Right ventricle myocardium superior (tissue), 1 donor: ENCODE results near the gene OR10Z1. TPM values are rescaled to one million over a fixed set of nuclear protein-coding genes. Genes with fewer than 3 reads are reported as not detected.

Experiments used
- ATAC-seq: fragments of 200-7000 bp; cut with Tn5 transposase; one replicate; pipeline ENCODE4 v1.9.1; 2020; ENCODE audit warnings: mild to moderate bottlenecking; ENCODE audit not compliant: poor library complexity
- DNase-seq: peaks from one replicate; pipeline ENCODE4 v3.0.0-alpha.2; 2020
- intact Hi-C: fragments of 100-400 bp; cut with DNase I; formaldehyde crosslinking; loops from one replicate; pipeline ENCODE4 v1.11.2; 2022
- long read RNA-seq: library from polyadenylated mRNA; unstranded; transcript quantifications from one replicate; pipeline ENCODE4 v2.0.0, GENCODE V29; 2021
- total RNA-seq: library from RNA; stranded (reverse); fragmentation: NEBNext Ultra II Directional; extraction: Animal tissue kit (Norgen Biotek cat#: 25700); gene quantifications from one replicate; pipeline ENCODE4 v1.2.1, GENCODE V29; 2021
- donor health status: DM: no; HTN: yes; CAD: no; lungs with severe emphysema.

Gene OR10Z1, protein sequence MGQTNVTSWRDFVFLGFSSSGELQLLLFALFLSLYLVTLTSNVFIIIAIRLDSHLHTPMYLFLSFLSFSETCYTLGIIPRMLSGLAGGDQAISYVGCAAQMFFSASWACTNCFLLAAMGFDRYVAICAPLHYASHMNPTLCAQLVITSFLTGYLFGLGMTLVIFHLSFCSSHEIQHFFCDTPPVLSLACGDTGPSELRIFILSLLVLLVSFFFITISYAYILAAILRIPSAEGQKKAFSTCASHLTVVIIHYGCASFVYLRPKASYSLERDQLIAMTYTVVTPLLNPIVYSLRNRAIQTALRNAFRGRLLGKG
- total RNA-seq = not detected
- long read RNA-seq = 0 reads

DNA sequence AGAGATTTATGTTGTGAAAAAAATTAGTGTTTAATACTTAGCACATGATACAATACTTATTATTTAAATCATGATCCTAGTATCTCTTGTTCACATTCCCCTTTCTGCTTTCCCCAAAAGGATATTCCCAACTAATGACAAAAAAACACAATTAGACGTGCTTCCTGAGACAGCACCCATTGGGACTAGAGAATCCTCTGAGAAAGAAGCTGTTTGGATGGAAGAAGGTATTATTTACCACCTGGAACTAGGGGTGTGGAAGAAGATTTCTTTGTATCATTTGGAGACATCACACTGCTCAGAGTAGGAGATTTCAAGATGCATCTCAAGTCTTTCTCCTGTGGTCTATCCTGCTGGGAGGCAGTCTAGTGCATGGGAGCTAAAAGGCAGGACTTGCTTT lies at the start of gene OR10Z1:
Gene OR10Z1 (plus strand): TSS at position 301 of the 400 bp plus-strand sequence. CDS start 1,171 bp downstream, outside the sequence.
- intact Hi-C loops = no loop called here
- DNase-seq (no peak), ATAC-seq (no peak)

DNA sequence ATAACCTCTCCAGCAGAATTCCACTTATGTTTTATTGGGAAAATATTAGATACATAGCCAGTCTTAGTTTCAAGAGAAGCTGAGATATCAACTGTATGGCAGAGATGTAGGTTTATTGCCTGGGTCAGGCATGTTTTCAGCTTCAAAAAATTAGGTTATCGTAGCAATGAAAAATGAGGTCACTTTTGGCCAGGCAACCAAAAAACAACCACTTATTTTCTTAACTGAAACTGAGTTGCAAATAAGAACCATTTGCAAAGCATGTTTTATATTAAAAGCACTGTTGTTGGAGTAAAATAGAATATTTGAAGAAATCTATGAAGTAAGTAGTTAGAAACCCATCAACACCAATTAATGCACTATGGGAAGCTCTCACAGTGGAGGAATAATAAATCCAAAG lies 45.4 kb upstream of the OR10Z1 start:
- DNase-seq (no peak), ATAC-seq (no peak)
- intact Hi-C loops = no loop called here

DNA sequence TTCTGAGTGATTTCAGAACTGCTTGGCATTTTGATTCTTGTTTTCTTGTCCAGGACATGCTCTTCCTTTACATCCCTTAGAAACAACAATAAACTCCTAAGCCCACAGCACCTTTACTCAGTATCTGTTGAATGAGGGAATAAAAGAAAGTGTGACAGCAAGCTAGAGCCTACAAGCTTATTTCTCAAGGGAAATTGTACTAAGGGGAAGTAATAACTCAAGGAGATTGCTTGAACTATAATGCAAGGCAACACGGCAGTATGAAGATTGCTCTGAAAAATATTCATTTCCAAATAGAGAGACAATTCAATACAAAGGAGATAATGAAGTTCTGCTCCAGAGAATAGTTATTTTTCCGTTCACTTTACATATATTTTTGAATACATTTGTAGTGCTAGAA lies 41.2 kb upstream of the OR10Z1 start:
- DNase-seq (no peak), ATAC-seq (no peak)
- intact Hi-C loops = no loop called here

DNA sequence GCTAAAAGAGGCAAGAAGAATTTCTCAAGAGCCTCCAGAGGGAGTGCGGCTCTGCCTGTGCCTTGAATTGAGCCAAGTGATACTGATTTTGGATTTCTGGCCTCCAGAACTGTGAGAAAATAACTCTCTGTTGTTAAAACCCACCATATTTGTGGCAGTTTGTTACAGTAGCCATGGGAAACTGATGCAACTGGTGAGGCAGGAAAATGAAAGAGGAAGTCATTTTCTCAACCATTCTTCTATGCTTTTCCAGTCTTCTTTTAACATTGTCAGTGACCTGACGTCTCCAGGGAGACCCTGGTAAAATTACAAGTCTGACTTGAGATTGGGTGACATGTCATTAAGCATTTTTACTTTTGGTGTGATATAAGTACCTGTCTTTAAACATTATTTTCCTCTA lies 40.5 kb upstream of the OR10Z1 start:
- DNase-seq (no peak), ATAC-seq (no peak)
- intact Hi-C loops = no loop called here

DNA sequence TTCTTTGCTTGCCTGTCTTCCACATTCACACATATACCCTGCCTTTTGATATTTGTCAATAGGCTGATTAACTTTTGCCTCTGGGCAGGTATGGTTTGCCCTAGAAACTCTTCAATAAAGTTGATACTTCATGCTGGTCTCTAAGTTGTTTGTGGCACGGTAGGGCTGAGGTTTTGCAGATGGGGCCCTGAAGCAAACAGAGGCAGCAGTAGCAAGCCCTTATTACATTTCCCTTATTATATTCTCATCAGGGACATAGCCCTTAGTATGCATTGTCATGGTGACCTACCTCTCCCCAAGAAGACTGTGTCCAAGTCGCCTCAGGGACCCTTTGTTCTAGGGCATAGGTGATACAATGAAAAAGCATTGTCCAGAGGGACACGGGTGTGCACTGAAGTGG lies 34.6 kb upstream of the OR10Z1 start, which contains the start of gene OR6P1:
Gene OR6P1 (minus strand): TSS at position 101 of the 400 bp plus-strand sequence. CDS start 6,976 bp downstream, outside the sequence.
- no peak for ATAC-seq
- intact Hi-C loops = no loop called here
- DNase-seq = no peak

DNA sequence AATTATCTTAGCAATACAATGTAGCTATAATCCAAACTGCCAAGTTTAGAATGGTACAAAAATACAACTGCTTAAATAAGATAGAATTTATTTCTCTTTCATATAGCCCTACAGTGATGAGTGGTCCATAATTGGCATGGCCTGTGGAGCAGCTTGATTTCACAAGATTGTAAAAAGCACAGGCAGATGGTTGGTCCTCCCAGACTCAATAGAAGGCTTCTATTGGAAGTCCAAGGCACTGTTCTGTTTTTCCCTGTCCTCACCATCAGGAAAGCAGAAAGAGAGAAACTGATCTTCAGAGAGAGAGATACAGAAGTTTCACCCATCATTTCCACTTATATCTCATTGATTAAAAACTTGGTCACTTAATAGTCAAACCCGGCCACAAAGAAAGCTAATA lies 32.8 kb upstream of the OR10Z1 start:
- DNase-seq (no peak), ATAC-seq (no peak)
- intact Hi-C loops = no loop called here

DNA sequence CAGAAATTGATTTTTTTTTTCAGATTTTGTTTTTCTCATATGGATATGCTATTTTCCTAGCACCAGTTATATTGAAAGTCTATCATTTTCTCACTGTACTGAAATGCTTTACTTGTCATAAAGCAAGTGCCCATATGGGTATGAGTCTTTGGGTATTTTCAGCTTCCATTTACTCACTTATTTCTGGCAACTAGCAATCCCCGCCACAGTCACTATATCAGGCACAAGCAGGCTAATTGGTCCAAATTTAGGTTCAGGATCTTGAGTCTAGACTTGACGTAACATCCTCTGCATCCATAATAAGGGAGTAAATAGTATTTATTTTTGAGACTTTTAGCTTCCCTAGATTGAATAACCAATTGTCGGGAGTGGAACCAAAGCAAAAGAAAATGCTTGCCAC lies 27.5 kb upstream of the OR10Z1 start:
- ATAC-seq (no peak), DNase-seq (no peak)
- intact Hi-C loops = no loop called here

DNA sequence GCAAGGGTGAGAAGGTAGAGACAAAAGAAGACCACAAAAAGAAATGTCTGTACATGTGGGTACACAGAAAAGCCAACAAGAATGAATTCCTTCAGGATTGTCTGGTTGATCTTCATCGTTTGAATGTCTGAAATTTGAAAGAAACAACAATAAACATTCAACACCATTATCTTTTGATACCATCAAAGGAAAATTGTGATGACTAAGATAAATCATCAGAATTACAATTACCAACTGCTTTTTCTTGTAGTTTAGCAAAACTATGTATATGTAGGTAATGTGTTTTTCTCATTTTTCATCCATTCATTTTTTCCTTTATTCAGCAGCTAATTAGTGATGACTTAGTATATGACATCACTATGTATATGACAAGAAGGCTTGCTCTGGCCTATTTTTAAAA lies 25.3 kb upstream of the OR10Z1 start, which contains the start of gene OR10X1:
Gene OR10X1 (minus strand): TSS at position 167 of the 400 bp plus-strand sequence. CDS start 0 bp downstream, at position 167.
- intact Hi-C loops = no loop called here
- DNase-seq (no peak), ATAC-seq (no peak)

DNA sequence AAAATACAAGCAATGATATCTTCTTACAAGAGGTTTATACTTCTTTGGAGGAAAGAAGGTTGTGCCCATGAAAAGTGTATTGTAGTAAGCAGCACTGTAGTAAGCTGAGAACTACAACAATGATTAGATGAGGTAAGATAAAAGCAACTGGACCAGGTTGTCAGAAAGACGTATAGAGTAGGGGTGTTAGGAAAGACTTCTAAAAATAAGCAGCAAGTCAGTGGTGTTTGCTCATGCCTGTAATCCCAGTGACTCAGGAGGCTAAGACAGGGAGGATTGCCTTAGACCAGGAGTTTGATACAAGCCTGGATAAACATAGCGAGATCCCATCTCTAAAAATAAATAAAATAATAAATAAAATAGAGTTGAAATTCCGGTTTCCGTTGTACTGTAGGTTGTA lies 21.1 kb upstream of the OR10Z1 start:
- DNase-seq (no peak), ATAC-seq (no peak)
- intact Hi-C loops = no loop called here

DNA sequence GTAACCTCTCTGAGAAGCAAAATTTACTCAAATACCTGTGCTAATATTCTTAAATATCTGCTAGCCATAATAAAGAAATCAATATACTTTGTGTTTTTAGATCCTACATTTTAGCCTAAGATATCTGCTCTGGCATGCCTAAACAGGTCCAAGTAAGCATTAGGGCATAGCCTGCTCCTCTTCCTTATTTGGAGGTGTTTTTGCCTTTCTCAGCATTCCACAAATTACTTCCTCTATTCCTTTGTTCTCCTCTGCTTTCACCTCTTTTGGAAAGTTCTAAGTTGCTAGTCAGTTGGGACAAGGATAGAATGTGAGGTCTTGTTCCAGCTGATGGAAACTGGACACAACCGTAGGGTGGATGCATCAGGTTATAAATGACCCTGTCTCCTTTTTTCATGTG lies 18.1 kb upstream of the OR10Z1 start:
- no peak for ATAC-seq
- intact Hi-C loops = no loop called here

DNA sequence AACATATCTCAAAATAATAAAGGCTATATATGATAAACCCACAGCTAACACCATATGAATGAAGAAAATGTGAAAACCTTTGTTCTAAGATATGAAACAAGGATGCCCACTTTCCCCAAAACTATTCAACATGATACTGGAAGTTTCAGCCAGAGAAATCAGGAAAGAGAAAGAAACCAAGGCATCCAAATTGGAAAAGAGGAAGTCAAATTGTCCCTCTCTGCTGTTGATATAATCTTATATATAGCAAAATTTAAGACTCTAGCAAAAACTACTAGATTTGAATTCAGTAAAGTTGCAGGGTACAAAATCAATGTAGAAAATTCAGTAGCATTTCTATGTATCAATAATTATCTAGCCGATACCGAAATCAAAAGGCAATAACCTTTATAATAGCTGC lies 4.3 kb upstream of the OR10Z1 start:
- no peak for DNase-seq
- ATAC-seq = no peak
- intact Hi-C loops = no loop called here

More for the DNA sequence above, 18.1 kb upstream of the OR10Z1 start:
- DNase-seq = no peak

DNA sequence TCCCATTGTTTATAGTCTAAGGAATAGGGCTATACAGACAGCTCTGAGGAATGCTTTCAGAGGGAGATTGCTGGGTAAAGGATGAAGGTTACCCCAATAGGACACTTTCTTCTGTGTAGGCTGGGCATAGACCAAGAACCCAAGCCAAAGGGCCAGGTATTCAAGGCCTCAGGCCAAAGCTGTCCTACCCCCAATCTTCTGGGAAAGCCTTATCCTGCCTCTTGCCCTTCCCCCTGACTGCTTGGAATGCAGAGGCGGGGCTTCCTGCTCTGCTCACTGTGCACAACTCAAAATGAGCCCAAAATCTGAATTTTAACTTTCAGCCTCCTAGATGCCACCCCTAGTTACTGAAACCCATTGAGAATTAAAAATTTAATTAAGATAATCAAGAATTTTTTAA lies 2.2 kb downstream of the OR10Z1 start:
- intact Hi-C loops = no loop called here
- ATAC-seq = no peak
- DNase-seq = no peak

DNA sequence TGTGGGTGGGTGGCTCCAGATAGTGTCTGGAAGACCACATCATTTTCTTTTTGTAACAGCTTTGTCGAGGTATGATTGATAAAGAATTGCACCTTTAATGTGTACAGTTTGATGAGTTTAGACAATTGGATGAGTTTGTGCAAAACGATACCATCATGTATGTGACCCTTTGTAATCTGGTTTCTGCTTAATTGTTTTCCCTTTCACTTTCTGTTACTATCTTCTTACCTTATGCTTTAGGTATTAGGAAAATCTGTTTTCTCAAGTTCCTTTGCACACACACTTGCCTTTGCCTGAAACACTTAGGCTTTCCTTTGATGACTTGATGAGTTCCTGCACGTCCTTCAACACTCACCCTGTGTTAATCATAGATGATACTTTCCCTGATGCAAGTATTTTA lies 6.8 kb downstream of the OR10Z1 start:
- intact Hi-C loops = no loop called here
- ATAC-seq (no peak), DNase-seq (no peak)

DNA sequence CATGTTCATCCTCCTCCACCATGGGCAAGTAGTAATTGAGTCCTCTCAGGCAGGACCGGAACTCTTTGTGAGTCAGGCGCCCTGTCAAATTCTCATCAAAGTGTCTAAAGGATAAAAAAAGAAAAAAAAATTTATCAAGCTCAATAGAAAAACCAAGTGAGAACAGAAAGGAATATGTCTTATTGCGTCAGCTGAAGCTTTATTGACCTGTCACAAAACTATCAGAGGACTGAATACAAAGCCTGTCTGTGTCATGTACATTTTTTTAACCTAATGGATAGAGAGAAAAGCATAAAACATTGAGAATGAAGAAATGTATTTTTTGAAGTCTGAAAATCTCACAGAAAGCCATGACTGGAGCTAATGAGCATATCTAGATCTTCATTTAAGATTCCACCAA lies 8.7 kb downstream of the OR10Z1 start:
- intact Hi-C loops = no loop called here
- no peak for DNase-seq
- no peak for ATAC-seq

DNA sequence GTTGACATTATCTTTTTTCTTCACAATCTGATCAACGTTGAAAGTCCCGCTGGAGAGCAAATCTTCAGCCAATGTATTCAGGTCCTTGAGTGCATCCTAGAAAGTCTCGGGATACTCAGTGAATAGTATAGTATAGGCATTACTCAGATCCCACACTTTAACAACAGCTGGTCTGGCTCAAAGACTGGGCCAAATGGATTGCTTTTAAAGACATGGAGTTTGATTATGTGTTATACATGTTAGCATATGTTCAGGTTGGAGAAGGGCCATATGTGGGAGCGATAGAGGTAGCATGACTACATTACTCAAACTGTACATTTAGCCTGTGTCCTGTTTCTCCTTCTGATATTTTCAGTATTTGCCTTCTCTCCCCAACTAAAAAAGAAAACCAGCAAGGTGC lies 33.1 kb downstream of the OR10Z1 start:
- DNase-seq (no peak), ATAC-seq (no peak)
- intact Hi-C loops = no loop called here

DNA sequence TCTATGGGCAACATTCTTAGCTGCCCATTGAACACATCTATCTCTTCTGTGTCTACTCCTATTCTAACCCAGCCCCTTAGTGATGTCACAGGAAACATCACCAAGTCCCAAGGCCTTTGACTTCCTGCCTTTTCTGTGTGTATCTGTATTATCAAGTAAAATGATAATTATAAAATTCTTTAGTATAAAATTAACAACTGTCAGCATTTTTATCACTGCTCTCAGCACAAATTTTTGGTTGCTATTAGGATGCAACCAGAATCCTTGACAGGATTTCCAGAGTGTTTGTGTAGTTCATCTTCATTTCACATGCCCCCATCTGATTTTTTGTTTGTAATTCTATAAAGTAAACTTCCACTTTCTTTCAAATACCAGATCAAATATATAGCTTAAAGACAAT lies 33.8 kb downstream of the OR10Z1 start:
- no peak for DNase-seq
- no peak for ATAC-seq
- intact Hi-C loops = no loop called here

DNA sequence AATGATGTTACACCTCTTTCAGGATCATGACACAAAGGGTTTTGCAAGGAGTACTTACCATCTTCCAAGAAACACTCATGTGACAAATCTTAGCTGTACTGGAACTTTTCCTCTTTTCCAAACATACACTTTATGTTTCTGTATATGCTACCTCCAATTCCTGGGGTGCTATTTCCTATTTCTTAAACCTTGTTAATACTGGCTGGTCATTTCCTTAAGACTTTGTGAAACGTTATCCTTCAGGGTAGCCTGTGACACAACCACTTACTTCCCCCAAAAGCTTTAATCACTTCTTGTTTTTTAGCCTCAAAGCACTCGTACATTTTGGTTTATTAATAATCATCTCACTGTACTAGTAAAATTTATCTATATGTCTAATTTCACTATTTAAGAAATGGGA lies 39.4 kb downstream of the OR10Z1 start:
- DNase-seq = no peak
- intact Hi-C loops = no loop called here
- ATAC-seq = no peak

DNA sequence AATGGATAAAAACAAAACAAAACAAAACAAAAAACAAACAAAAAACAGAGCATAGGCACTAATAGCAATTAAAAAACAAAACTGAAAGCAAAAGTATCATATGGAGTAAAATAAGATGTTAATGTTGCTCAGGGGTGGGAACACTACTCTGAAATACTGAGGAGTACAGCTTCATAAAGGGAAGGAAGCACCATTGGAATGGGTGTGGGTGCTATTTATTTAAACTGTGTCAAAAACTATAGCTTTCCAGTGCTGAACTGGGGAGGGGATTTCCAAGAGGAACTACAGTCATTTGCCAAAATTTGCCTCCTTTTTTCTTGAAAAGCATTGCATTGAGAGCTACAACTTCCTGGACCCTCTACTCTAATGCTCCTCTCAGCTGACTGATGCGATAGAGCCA lies 41.4 kb downstream of the OR10Z1 start:
- DNase-seq = no peak
- intact Hi-C loops = no loop called here
- no peak for ATAC-seq

DNA sequence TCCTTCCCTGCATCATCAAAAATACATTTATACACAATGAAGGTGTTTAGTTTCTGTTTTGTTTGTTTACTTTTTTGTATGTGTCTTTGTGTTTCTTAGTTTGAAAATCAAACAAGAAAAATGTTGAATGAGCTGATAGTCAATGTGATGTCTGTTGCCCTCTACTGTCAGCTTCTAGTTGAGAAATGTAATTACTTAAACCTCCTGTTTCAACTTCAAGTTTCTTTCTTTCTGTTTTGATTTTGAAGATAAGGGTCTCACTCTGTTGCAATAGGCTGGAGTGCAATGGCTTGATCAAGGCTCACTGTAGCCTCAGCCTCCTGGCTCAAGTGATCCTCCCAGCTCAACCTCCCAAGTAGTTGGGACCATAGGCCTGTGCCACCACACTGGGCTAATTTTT lies 44.0 kb downstream of the OR10Z1 start:
- intact Hi-C loops = no loop called here
- no peak for DNase-seq
- no peak for ATAC-seq

DNA sequence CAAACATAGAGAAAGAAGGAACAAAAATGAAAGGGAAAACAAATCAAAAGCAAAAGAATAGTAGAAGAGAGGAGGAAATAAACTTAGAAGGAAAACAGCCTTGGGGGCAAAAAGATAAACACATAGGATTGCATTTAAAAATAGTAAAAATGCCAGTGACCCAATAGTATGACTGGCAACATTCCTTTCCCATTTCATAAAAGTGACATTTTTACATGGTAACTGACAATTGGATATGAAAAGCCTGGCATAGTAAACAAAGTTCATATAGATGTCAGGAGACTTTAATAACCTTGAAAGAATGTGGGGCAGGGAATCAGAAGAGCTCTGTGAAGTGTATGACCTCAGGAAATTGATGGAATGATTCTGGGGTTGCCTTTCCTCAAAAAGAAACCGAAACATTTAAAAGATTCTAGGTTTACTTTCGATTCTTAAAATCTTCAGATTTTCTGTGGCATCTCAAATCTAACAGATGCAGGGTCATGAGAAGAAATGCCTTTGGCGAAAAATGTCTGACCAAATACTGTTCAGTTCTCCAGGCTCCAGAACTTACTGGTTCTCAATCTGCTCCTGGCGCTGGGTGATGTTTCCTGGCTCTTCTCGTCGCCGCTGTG lies 47.8 kb downstream of the OR10Z1 start:
- DNase-seq = no peak
- intact Hi-C loops = no loop called here
- no peak for ATAC-seq
